ENCODE results near the gene MRPL49.

DNA sequence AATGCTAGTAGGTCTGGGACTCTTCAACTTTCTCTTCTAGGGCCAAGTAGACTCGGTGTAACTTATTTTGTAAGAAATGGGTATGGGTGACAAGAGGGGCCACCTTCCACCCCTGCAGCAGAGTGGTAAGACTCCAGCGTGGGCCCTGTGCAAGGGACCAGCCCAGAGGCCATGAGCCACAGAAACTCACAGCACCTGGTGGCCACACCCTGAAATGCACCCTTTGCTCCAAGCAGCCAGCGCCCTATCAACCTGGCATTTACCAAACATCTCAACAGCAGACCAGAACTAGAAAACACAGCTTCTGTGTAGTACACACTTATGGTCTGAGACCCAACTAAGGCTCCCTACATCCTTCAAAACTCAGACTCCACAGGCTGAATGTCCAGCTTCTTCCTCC, 44.0 kb upstream of the MRPL49 start:
- TF ChIP-seq, protein P1, sequence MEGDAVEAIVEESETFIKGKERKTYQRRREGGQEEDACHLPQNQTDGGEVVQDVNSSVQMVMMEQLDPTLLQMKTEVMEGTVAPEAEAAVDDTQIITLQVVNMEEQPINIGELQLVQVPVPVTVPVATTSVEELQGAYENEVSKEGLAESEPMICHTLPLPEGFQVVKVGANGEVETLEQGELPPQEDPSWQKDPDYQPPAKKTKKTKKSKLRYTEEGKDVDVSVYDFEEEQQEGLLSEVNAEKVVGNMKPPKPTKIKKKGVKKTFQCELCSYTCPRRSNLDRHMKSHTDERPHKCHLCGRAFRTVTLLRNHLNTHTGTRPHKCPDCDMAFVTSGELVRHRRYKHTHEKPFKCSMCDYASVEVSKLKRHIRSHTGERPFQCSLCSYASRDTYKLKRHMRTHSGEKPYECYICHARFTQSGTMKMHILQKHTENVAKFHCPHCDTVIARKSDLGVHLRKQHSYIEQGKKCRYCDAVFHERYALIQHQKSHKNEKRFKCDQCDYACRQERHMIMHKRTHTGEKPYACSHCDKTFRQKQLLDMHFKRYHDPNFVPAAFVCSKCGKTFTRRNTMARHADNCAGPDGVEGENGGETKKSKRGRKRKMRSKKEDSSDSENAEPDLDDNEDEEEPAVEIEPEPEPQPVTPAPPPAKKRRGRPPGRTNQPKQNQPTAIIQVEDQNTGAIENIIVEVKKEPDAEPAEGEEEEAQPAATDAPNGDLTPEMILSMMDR (IDR thresholded peaks at IDR 0.05): peak; percentile 59 to 80 (median 64)
- no peak for TF ChIP-seq EP300 (IDR thresholded peaks at IDR 0.05)
- TF ChIP-seq POLR2A (IDR thresholded peaks at IDR 0.05): no peak
- TF ChIP-seq POLR2AphosphoS5 (IDR thresholded peaks at IDR 0.05): no peak

Data from upper lobe of left lung (tissue), 4 donors.